Heart right ventricle (tissue), 16 donors: ENCODE measurements around the gene ABAT. TPM values are rescaled to one million over a fixed set of nuclear protein-coding genes. Genes with fewer than 3 reads are reported as not detected.

Experiments used
- ATAC-seq, 8 donors: fragments of 200-7000 bp; cut with Tn5 transposase; one replicate each; pipeline ENCODE4 v1.9.1; 2020; ENCODE audit warnings: mild to moderate bottlenecking in 8 of 8, moderate library complexity in 8 of 8, moderate number of reproducible peaks in 1 of 8
- DNase-seq, 2 donors: peaks; one replicate each; pipeline ENCODE4 v3.0.0-alpha.2; 2020
- H3K27ac ChIP-seq, 10 donors: fragments of 200-600 bp; sonication (generic) in 2 of 10; one replicate each; pipeline versions ENCODE4 v1.5.0 to v1.8.0; 2020 to 2022; ENCODE audit warnings: mild to moderate bottlenecking in 3 of 10
- H3K27me3 ChIP-seq, 7 donors: fragments of 200-600 bp; one replicate each; pipeline ENCODE4 v1.8.0; 2021 to 2022; ENCODE audit warnings: mild to moderate bottlenecking in 2 of 7
- H3K36me3 ChIP-seq, 9 donors: fragments of 200-600 bp; sonication (generic) in 1 of 9; one replicate each; pipeline versions ENCODE4 v1.5.0 to v1.8.0; 2020 to 2022; ENCODE audit warnings: mild to moderate bottlenecking in 2 of 9
- H3K4me1 ChIP-seq, 9 donors: fragments of 200-600 bp; sonication (generic) in 1 of 9; one replicate each; pipeline versions ENCODE4 v1.5.0 to v1.8.0; 2020 to 2022; ENCODE audit warnings: mild to moderate bottlenecking in 4 of 9
- H3K4me3 ChIP-seq, 10 donors: fragments of 200-600 bp; sonication (generic) in 2 of 10; one replicate each; pipeline versions ENCODE4 v1.5.0 to v1.8.0; 2020 to 2022; ENCODE audit warnings: mild to moderate bottlenecking in 7 of 10, moderate library complexity in 2 of 10
- H3K9me3 ChIP-seq, 11 donors: fragments of 200-600 bp in 10 of 11; sonication (generic) in 2 of 11; one replicate each; pipeline versions ENCODE4 v1.5.0 to v1.8.0; 2013 to 2022; ENCODE audit warnings: mild to moderate bottlenecking in 2 of 11, control low read depth in 1 of 11, moderate library complexity in 1 of 11
- WGBS, 2 donors: extraction: QIAGEN DNeasy Blood & Tissue Kit; methylation state at CpG; one replicate each; pipeline ENCODE4 v1.1.7; 2013; ENCODE audit warnings: inconsistent platforms in 1 of 2; 5-methylcytosine and 5-hydroxymethylcytosine counted together
- intact Hi-C, 10 donors: fragments of 100-400 bp; cut with DNase I; formaldehyde crosslinking; loops; one replicate each; pipeline versions ENCODE4 v1.11.1 to v1.14.2; 2022
- polyA plus RNA-seq, 2 donors: library from polyadenylated mRNA; stranded (reverse); fragments of 200-250 nt; gene quantifications; one replicate each; pipeline ENCODE4 v1.2.3, GENCODE V29; 2013
- total RNA-seq, 10 donors: library from RNA; stranded (reverse); fragmentation: NEBNext Ultra II Directional in 3 of 10; extraction: Animal tissue kit (Norgen Biotek cat#: 25700) in 3 of 10; gene quantifications; one replicate each; pipeline versions ENCODE4 v1.2.1 to v1.2.4, GENCODE V29; 2021 to 2023
- TF ChIP-seq, protein P1 (sequence below), 9 donors: fragments of 200-600 bp; sonication (generic) in 2 of 9; IDR thresholded peaks; one replicate each; pipeline versions ENCODE4 v1.5.0 to v1.8.0; 2021 to 2022; ENCODE audit warnings: antibody characterized with exemption in 9 of 9, mild to moderate bottlenecking in 5 of 9, moderate library complexity in 1 of 9
- donor health status: Arrhythmogenic right ventricular cardiomyopathy.
- donor health status: ischemic (EF 13 %, LVEDD 7.1; RV severe dilation, severe dysfunction).
- donor health status: healthy with polysubstance abuse.
- donor health status: DM: no; HTN: yes; CAD: no.
- donor health status: DM: no; HTN: no; CAD: no.
- donor health status: ischemic (EF 25% LVEDD 6.9; RV normal size, moderate dysfunction).
- donor health status: ischemic (EF 25% LVEDD 5.7; RV mildly dilated, moderate dysfunction).
- donor health status: healthy.
- donor health status: DM: yes; HTN: yes; CAD: no.
- donor health status: Ischemic cardiomyopathy.
- donor health status: ischemic (EF 35%, LVEDD 5.7; RV mildly dilated, moderate dysfunction).
- donor health status: nonischemic (EF 11% LVEDD 7.7; RV severe dilation, severe dysfunction).
- donor health status: DM: yes; HTN: yes; CAD: no.
- donor health status: PGD.
- donor health status: ischemic (EF 29% LVEDD 5.4; RV normal size, mild dysfunction).
- donor health status: nonischemic (EF 23%, LVEDD 6.1; RV moderate dilation, normal function).

The ABAT gene
- total and polyA plus RNA-seq, 12 donors = 2.2 to 35.9 (median 14.0) TPM

DNA sequence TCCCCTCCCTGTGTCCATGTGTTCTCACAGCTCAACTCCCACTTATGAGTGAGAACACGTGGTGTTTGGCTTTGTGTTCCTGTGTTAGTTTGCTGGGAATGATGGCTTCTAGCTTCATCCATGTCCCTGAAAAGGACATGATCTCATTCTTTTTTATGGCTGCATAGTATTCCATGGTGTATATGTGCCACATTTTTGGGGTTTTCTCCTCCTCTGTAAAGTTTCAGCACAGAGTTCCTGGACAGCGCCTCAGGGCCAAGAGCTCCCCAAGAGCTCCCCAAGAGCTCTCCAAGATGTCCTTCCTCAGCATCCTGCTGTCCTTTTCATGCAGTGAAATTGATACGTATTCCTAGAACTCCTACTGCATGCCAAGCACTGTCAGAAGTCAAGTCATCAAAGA is 6.9 kb upstream of the ABAT start:
- TF ChIP-seq, protein P1, sequence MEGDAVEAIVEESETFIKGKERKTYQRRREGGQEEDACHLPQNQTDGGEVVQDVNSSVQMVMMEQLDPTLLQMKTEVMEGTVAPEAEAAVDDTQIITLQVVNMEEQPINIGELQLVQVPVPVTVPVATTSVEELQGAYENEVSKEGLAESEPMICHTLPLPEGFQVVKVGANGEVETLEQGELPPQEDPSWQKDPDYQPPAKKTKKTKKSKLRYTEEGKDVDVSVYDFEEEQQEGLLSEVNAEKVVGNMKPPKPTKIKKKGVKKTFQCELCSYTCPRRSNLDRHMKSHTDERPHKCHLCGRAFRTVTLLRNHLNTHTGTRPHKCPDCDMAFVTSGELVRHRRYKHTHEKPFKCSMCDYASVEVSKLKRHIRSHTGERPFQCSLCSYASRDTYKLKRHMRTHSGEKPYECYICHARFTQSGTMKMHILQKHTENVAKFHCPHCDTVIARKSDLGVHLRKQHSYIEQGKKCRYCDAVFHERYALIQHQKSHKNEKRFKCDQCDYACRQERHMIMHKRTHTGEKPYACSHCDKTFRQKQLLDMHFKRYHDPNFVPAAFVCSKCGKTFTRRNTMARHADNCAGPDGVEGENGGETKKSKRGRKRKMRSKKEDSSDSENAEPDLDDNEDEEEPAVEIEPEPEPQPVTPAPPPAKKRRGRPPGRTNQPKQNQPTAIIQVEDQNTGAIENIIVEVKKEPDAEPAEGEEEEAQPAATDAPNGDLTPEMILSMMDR (IDR thresholded peaks at IDR 0.05) = no peak
- Histone ChIP-seq H3K4me3 (no peak overlapping the region), H3K27me3 (no peaks in the 10 kb centered on the region), H3K27ac (no peak overlapping the region), H3K36me3 (peaks cover 0 to 38% (median 0%) of the 10 kb centered on the region in 9 donors), H3K4me1 (no peaks in the 10 kb centered on the region), H3K9me3 (no peaks in the 10 kb centered on the region)
- DNase-seq = no peak
- intact Hi-C loops = loop anchor here in 1 of 10 donors (10.0 kb wide), 1 partner anchor 337 kb away; no protein-coding TSS in a partner anchor
- ATAC-seq = no peak
- WGBS, 2 donors = 96 to 98% methylated on average over 3 of the region's 3 CpGs

DNA sequence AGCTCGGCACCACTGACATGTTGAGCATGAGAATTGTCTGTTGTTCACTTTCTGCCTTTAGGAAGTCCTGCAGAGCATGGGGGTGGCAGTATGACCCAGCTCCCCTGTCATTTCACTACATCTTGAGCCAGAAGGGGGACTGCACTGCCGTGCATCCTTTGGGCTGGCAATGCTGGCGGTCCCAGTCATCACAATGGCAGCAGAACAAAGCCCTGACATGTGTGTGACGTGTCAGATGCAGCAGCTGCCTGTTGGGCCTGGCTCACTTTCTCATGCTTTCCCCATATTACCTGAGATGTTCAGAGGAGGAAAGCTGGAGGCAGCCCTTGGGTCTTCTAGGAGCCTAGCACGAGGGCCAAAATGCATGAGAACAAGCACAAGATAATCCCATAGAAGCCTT is 6.3 kb upstream of the ABAT start:
- H3K27ac ChIP-seq = no peak overlapping the region
- no peaks in the 10 kb centered on the region for H3K27me3 ChIP-seq
- TF ChIP-seq, protein P1 (IDR thresholded peaks at IDR 0.05) = no peak
- WGBS, 2 donors = 87 to 89% methylated on average over 5 of the region's 5 CpGs
- no peaks in the 10 kb centered on the region for H3K4me1 ChIP-seq
- H3K9me3 ChIP-seq = no peaks in the 10 kb centered on the region
- ATAC-seq (no peak), DNase-seq (no peak)
- no peak overlapping the region for H3K4me3 ChIP-seq
- intact Hi-C loops = loop anchor here in 1 of 10 donors (10.0 kb wide), 1 partner anchor 337 kb away; no protein-coding TSS in a partner anchor
- peaks cover 0 to 38% (median 0%) of the 10 kb centered on the region in 9 donors for H3K36me3 ChIP-seq

DNA sequence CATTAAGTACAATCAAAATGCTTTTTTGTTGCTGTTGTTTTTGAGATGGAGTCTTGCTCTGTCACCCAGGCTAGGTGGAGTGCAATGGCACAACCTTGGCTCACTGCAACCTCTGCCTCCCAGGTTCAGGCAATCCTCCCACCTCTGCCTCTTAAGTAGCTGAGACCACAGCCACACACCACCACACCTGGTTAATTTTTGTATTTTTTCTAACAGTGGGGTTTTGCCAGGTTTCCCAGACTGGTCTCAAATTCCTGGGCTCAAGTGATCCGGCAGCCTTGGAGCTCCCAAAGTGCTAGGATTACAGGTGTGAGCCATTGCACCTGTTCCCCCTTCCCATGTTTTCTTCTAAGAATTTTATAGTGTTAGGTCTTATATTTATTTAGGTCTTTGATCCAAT is 4.9 kb upstream of the ABAT start:
- H3K27me3 ChIP-seq = no peaks in the 10 kb centered on the region
- no peak overlapping the region for H3K4me3 ChIP-seq
- 92 to 96% methylated on average over 1 of the region's 1 CpG for WGBS, 2 donors
- intact Hi-C loops = loop anchor here in 1 of 10 donors (10.0 kb wide), 1 partner anchor 335 kb away; no protein-coding TSS in a partner anchor
- TF ChIP-seq, protein P1 (IDR thresholded peaks at IDR 0.05) = no peak
- ATAC-seq (no peak), DNase-seq (no peak)
- no peak overlapping the region for H3K27ac ChIP-seq
- peaks cover 0 to 6% (median 0%) of the 10 kb centered on the region in 9 donors for H3K4me1 ChIP-seq
- no peaks in the 10 kb centered on the region for H3K9me3 ChIP-seq
- H3K36me3 ChIP-seq = peaks cover 0 to 28% (median 0%) of the 10 kb centered on the region in 9 donors

DNA sequence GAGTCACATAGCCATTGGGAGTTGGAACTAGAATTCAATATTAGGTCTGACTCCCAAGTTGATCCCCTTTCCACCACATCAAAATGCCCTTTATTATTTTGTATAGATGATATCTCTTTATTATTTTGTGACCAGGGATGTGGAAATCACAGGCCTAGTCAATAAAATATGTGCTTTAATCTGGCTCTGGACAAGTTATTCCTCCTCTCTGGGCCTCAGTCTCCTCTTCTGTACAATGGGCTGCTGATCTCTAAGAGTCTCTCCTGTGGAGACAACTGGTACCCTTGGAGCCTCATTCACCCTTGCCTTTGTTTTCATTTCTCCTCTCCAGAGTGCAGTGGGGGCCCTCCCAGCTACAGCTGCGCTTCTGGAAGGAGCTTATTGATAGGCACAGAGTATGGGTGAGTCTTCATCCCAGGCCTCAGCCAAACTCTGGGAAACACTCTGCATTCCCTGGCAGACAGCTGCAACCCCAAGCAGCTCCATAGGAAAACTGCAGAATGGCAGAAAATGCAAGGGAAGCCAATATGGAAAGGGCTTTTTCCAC is 4.3 kb upstream of the ABAT start:
- WGBS, 2 donors = 83 to 90% methylated on average over 1 of the region's 1 CpG
- H3K27me3 ChIP-seq = no peaks in the 10 kb centered on the region
- TF ChIP-seq, protein P1 (IDR thresholded peaks at IDR 0.05) = no peak
- intact Hi-C loops = loop anchor here in 3 of 10 donors (5.0 to 10.0 kb wide), 2 partner anchors 127 to 1985 kb away; partner anchors contain the start of genes PMM2 (in 3 of the 3) and TMEM186 (in 3 of the 3)
- no peak for ATAC-seq
- H3K4me3 ChIP-seq = no peak overlapping the region
- H3K4me1 ChIP-seq = peaks cover 3 to 12% (median 6%) of the 10 kb centered on the region in 9 donors
- no peaks in the 10 kb centered on the region for H3K9me3 ChIP-seq
- no peak overlapping the region for H3K27ac ChIP-seq
- peaks cover 0 to 21% (median 0%) of the 10 kb centered on the region in 9 donors for H3K36me3 ChIP-seq
- no peak for DNase-seq
